Ishikawa (cell line): ENCODE measurements around the gene GTPBP3.

ENCODE experiments used
- EGR1 ChIP-seq: IDR thresholded peaks from 2 replicates; pipeline ENCODE4 v1.6.1; 2012
- FOXM1 ChIP-seq: IDR thresholded peaks from 2 replicates; pipeline ENCODE4 v1.6.1; 2012; ENCODE audit warnings: low read depth, borderline replicate concordance
- TAF1 ChIP-seq: IDR thresholded peaks from 2 replicates; pipeline ENCODE4 v1.6.1; 2012; ENCODE audit warnings: low read depth, mild to moderate bottlenecking
- TEAD4 ChIP-seq: IDR thresholded peaks from 2 replicates; pipeline ENCODE4 v1.6.1; 2012
- USF1 ChIP-seq: IDR thresholded peaks from 2 replicates; pipeline ENCODE4 v1.6.1; 2012

GRCh38 chr19:17325881-17326594, 11.3 kb upstream of the GTPBP3 start:
- TF ChIP-seq TAF1: no peak
- TF ChIP-seq EGR1: no peak
- no peak for TF ChIP-seq FOXM1
- no peak for TF ChIP-seq TEAD4
- TF ChIP-seq USF1: no peak
